GM21619 (cell line): ENCODE results near the gene PHOSPHO1.
A peak's percentile ranks its signal among the peaks of the same experiment; 100 is the strongest.
"Not testable (repeated sequence)": the region's sequence is repeated elsewhere in the genome, so short reads cannot be mapped to it uniquely, and the experiment has no call there.

ENCODE experiments used
- ATAC-seq: cut with Tn5 transposase; IDR thresholded peaks from one replicate; pipeline ENCODE4 v1.9.1; 2021; ENCODE audit not compliant: unreplicated experiment

The PHOSPHO1 gene, protein sequence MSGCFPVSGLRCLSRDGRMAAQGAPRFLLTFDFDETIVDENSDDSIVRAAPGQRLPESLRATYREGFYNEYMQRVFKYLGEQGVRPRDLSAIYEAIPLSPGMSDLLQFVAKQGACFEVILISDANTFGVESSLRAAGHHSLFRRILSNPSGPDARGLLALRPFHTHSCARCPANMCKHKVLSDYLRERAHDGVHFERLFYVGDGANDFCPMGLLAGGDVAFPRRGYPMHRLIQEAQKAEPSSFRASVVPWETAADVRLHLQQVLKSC

DNA sequence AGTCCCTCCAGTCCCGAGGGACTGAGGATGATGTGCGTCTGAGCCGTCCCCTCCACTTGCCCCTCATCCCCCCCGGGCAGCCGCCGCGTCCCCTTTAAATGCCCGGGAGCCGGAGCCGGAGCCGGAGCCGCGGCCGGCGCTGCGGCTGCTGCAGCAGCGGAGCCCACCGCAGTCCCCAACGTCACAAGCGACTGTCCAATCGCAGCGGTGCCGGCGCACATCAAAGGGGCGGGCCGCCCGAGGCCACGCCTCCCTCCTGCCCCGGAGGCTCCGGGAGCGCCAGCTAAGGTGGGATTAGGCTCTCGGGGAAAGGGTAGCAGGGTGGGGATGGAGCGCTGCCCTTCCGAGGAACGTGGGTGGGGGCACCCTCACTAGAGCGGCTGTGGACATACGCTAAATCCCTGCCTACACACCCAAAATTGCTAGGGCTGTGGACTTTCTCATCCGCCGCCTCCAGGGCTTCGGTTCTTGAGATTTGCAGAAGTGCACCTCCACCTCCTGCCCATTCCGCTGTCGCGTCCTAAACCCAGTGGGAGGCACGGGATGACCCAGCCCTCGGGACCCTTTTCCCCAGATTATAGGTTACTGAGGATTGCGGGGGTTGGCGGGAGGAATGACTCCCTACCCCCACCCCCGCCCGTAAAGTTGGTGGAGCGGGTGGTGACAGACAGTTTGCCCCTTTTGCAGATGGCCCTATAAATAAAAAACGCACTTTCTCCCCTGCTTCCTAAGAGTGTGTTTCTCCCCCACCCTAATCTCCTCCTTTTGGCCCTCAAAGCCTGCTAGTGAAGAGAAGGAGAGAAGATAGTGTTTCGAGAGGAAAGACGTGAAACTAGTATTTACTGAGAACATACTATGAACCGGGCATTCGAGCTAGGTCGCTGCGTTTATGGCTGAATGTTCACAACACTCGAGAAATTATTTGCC lies at the start of gene PHOSPHO1:
TSS of gene PHOSPHO1 (minus strand) at position 152 of the 927 bp plus-strand sequence. CDS start 4,096 bp downstream, outside the sequence.
- peak; percentile 86 for ATAC-seq

DNA sequence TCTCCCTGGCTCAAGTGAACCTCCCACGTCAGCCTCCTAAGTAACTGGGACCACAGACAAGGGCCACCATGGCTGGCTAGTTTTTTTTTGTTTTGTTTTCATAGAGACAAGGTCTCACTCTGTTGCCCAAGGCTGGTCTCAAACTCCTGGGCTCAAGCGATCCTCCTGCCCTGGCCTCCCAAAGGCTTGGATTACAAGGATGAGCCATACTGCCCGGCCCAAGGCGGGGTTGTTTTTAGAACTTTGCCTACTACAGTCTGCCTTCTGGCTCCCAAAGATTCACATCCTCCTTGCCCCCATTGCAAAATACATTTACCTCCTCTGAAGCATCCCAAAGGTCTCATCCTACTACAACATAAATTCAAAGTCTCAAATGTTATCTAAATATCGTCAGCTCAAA lies 49.5 kb upstream of the PHOSPHO1 start:
- ATAC-seq = no peak

DNA sequence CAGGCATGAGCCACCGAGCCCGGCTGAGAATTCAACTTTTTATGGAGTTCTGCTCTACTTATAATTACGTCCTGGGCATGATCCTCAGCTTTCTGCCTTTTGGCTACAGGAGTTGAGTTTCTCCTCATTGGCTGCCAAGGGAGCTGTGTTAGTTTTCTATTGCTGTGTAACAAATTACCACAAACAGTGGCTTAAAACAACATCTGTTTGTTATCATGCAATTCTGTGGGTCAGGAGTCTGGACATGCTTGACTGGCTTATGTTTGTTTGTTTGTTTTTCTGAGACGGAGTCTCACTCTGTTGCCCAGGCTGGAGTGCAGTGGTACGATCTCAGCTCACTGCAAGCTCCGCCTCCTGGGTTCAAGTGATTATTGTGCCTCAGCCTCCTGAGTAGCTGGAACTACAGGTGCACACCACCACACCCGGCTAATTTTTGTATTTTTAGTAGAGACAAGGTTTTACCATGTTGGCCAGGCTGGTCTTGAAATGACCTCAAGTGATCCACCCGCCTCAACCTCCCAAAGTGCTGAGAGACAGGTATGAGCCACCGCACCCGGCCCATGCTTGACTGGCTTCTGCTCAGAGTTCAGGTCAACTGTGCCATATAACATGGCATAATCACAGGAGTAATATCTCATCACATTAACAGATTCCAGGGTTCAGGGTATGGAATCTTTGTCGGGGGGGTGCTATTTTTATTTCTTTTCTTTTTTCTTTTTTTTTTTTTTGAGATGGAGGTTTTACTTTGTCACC lies 48.9 kb upstream of the PHOSPHO1 start:
- not testable (repeated sequence) for ATAC-seq

DNA sequence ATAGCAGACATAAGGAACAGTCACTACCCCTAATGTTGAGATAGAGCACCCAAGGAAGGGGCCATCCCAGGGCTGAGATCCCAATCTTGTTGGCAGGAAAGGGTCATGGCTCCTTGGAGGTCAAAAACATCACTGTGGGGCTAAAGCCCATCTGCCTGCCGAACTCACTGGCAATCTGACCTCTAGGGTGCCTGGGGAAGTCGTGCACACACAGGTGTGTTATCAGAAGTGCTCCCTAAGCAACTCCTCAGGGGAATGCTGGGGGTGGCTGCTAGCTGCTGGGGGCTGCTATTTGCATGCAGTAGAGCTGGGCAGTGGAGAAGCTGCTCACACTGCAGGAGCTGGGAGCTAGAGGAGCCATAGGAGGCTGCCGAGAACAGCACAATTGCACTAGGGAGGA lies 47.5 kb upstream of the PHOSPHO1 start:
- ATAC-seq = no peak

DNA sequence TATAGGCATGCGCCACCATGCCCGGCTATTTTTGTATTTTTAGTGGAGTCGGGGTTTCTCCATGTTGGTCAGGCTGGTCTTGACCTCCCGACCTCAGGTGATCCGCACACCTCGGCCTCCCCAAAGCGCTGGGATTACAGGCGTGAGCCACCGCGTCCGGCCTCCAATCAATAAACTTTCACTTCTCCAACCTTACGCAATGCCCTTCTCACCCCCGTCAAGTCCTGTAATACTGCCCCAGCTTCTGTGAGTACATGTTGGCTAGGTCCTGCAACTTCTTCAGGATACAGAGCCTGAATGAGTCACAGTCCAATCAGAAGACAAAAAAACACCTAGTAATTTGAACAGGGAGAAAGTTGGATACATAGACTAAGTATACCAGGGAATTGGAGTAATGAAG lies 47.1 kb upstream of the PHOSPHO1 start:
- ATAC-seq = no peak

DNA sequence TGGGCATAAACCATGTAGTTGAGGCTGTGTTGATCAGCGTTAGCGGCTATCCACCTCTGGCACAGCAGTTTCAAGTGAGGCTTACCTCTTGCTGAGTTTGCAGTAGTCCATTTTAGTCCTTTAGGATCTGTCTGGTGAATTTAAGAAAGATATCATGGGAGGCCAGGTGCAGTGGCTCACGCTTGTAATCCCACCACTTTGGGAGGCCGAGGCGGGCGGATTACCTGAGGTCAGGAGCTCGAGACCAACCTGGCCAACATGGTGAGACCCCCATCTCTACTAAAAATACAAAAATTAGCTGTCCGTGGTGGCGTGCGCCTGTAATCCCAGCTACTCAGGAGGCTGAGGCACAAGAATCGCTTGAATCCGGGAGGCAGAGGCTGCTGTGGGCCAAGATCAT lies 45.4 kb upstream of the PHOSPHO1 start:
- not testable (repeated sequence) for ATAC-seq

DNA sequence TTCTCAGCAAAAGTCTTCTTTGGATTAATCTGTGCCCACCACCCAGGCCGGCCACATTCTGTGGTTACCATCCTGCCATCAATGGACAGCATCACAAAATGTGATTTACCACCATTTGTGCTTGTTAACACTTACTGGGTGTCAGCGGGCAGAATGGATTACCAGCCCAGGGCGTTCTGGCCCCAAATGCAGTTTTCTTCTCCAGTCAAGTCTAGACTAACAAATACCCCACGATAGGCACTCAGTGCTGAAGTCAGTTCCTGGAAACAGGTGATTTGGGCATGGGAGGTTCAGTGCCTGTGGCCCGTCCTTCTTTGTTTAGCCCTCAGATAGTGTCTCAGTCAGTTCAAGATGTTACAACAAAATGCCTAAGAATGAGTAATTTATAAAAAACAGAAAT lies 38.8 kb upstream of the PHOSPHO1 start:
- no peak for ATAC-seq

DNA sequence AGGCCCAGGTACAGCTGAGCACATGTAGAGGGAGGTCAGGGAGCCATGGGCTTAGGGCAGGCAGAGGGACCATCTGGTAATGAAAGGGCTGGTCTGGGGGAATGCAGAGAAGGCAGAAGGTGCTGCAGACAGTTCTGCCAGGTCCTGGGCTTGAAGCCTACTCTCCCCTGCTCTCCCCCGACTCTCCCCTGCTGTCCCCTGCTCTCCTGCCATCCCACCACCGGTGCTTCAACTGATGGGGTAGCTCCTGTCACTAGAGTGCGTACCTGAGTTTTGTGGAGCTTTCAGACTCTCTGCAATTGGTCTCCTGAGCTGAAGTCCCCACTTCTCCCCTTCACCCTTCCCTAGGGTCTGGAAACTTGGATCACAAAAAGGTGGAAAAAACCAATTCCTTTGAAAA lies 37.3 kb upstream of the PHOSPHO1 start:
- no peak for ATAC-seq

DNA sequence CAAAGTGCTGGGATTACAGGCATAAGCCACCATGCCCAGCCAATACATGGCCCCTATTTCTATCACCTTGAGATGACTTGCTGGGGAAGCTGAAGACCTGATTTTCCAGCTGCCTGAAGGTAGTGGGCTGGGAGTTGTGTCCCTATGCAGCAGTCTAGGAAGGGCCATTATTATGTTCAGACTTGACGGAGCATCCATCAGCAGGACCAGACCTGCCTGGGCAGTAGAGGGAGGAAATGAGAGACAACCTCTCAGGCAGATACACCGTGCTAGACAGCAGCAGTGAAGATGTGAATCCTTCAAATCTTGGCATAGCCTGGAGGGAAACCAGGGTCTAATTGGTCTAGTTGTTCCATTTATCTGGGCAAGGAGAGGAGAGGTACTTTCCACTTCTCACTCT lies 35.6 kb upstream of the PHOSPHO1 start:
- no peak for ATAC-seq

DNA sequence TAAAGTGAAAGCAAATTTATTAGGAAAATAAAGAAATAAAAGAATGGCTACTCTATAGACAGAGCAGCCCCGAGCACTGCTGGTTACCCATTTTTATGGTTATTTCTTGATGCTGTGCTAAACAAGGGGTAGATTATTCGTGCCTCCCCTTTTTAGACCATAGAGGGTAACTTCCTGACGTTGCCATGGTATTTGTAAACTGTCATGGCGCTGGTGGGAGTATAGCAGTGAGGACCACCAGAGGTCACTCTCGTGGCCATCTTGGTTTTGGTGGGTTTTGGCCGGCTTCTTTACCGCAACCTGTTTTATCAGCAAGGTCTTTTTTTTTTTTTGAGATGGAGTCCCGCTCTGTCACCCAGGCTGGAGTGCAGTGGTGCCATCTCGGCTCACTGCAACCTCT lies 31.0 kb upstream of the PHOSPHO1 start:
- not testable (repeated sequence) for ATAC-seq

DNA sequence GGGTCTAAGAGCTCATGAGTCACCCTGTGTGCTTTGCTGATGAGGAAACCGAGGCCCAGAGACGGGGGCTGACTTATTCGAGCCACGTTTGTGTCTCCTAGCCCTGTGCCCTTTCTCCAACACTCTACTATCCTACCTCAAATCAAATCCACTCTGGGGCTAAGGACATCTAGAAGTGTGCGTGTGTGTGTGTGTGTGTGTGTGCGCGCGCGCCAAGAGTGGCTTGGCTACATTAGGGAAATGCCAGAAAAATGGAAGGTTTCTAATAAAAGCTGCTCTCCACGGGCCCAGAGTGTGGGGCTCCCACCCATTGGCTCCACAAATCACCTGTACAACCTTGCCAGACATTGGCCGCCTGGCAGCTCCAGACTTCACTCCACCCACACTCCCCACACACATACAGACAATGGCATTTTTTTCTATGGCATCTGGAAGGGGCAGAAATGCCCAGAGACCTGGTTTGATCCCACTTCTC lies 30.3 kb upstream of the PHOSPHO1 start:
- no peak for ATAC-seq

DNA sequence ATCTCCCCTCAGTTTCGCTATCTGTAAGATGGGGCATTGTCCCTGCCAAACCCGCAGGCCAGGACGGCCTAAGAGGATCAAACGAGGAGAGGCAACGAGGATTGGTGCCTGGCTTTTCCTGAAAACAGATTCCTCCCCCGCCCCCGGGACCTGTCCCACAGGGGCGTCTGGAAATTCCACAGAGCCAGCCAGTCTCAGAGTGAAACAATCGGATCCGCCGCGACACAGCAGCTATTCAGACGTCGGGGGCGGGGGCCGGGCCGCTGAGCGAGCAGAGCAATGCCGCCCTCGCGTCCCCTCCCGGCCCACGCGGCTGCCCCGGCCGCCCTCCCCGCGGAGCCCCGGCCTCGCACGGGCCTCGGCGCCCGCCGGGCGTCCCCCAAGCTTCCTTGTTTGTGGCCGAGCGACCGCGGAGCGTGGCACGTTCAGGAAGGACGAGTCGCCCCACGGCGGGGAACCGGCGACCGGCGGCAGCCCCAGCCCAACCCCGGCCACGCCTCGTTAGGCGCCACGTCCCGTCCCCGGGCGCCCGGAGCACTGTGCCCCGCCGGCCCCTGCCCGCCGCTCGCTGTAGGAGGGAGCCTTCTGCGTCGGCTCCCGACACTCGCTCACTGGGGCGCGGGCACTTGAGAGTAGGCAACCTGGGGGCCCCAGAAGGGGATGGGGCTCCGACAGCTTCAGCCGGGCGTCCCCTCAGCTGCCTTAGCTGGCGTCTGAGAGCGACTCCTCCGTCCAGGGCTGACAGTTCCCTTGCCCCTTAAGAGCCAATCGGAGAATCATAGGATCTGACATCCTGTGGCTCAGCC lies 29.6 kb upstream of the PHOSPHO1 start:
- ATAC-seq = no peak

DNA sequence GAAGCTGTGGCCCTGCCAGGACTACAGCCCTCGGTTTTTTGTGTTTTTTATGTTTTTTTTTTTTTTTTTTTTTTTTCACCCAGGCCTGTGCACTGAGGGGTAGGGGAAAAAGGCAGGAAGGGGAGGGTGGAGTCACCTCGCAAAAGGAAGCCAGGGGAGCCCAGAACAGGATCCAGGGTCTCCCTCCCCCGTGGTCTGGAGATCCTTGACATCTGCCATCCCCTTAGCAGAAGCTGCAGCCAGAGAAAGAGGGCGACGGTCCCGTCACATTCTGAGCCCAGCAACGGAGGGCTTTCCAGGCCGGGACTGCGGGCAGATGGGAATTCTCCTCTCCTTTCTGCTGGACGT lies 29.1 kb upstream of the PHOSPHO1 start:
- ATAC-seq = no peak

DNA sequence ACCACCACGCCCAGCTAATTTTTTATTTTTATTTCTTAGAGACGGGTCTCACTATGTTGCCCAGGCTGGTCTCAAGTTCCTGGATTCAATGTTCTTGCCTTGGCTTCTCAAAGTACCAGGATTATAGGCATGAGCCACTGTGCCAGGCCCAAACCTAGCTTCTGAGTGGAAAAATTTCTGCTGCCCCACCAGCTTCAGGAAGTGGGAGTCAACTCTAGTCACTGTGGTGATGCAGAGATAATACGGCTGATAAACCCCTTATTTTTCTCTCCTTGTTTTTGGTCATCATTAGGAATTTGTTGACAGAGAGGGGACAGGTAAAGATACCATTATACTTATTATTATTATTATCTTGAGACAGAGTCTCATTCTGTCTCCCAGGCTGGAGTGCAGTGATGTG lies 27.8 kb upstream of the PHOSPHO1 start:
- ATAC-seq = no peak

DNA sequence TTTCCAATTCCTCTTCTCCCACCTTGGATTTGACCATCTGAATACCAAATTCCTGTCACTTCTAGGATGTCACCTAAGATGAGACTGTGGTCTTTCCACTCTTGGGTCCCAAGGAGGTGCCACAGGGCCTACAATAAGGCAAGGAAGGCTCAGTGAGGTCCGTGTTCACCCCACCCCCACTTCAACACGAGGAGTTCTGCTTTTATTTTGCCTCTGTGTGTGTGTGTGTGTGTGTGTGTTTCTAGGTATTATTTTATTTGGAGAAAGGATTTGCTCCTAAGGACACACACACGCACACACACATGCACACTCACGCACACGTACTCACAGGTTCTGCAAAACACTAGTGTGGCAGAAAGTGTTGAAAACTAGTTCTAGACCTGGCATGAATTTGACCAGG lies 24.5 kb upstream of the PHOSPHO1 start:
- ATAC-seq = no peak

DNA sequence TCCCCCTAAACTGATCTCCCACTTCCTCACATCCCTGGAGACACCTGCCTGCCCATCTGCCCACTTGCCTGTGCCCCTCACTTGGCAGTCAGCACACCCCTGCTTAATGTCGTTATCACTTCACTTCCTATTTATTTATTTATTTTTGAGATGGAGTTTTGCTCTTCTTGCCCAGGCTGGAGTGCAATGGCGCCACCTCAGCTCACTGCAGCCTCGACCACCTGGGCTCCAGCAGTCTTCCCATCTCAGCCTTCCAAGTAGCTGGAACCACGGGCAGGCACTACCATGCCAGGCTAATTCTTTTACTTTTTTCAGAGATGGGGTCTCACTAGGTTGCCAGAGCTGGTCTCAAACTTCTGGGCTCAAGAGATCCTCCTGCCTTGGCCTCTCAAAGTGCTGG lies 23.5 kb upstream of the PHOSPHO1 start:
- no peak for ATAC-seq

DNA sequence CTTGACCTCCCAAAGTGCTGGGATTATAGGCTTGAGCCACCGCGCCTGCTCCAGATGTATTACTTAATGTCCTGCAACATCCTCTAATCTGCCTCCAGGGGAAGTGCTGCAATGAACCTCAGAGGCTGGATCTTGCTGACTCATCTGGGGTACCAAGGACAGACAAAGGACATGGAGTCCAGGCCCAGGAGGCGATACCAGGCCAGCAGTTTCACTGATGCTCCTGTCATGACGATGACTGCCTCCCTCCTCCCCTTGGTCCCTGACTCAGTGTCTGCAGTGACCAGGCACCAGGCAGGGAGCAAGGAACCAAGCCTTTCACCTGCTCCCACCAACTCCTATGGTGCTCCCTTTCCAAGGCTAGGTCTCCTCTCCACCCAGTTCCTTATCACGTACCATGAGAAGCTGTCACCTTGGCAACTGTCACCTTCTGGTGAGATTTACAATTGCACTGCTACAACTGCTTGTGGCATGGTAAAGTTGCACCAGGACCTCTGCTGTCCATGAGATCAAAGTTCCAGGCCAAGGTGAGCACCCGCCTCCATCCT lies 21.6 kb upstream of the PHOSPHO1 start:
- no peak for ATAC-seq

DNA sequence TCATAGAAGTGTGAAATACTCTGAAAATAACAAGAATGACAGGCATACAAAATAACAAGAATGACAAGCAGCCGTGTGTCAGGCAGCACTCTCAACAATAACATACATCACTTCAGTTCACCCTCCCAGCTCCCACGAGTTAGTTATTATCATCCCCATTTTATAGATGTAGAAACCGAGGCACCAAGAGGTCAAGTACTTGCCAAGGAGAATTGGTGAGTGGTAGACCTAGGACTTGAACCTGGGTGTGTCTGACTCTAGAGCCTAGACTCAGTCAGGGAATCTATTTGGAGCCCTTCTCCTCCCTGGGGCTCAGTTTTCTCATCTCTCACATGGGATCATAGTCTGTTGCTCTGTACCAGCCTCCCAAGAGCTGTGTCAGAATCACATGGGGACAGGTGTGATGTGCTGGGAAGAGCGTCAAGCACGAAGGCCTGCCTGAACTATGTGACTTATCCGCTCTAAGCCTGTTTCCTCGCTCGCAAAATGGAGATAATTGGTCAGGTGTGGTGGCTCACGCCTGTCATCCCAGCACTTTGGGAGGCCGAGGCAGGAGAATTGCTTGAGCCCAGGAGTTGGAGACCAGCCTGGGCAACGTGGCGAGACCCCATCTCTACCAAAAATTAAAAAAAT lies 19.4 kb upstream of the PHOSPHO1 start:
- ATAC-seq = no peak

DNA sequence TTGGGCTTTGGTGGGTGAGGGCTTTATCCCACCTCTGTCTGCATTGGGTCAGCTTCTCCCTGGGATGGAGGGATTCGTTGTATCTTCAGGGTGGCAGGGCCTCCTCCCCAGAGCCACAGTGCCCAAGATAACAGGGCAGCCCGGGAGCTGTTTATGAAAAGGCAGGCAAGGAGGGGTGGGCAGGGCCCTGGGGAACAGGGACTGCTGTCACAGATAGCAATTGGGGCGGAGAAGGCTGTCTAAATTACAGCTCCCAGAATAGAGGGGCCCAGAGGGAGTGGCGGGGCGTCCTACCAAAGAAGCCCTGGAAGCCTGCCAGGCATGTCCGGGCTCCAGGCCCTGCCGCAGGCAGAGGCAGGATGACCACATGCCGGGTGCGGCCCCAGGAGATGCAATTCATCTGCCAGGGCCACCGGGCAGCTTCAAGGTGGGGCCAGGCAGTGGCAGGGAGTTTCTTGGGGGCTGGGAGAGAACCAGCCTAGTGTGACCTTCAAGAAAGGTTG lies 18.8 kb upstream of the PHOSPHO1 start:
- no peak for ATAC-seq

DNA sequence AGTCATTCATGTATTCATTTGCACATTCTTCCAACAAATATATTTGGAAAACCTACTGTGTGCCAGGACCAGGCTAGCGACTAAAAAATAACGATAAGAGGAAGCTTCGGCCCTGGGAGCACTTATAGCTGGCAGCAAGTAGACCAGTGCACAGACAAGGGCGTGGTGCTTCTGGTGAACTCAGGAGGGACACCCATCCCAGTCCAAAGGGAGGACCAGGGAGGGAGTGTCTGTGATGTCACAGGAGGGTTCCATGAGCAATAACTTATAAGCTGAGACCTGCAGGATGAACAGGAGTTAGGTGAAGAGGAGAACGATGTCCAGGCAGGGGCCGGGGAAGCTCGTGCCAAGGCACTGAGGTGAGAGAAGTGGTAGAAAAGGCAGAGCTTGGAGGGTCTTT lies 17.4 kb upstream of the PHOSPHO1 start:
- ATAC-seq = no peak
